Suprapubic skin (tissue), 4 donors: ENCODE measurements around the gene COPZ1. TPM values are rescaled to one million over a fixed set of nuclear protein-coding genes. Genes with fewer than 3 reads are reported as not detected.

ENCODE experiments used
- DNase-seq, 2 donors: peaks; one replicate each; pipeline ENCODE4 v3.0.0-alpha.2; 2019; ENCODE audit warnings: low spot score in 2 of 2
- H3K27ac ChIP-seq: fragments of 200-600 bp; sonication (generic); one replicate; pipeline ENCODE4 v1.5.1; 2019
- H3K27me3 ChIP-seq: fragments of 200-600 bp; sonication (generic); one replicate; pipeline ENCODE4 v1.5.1; 2019
- H3K36me3 ChIP-seq: fragments of 200-600 bp; sonication (generic); one replicate; pipeline ENCODE4 v1.5.1; 2019
- H3K4me1 ChIP-seq: fragments of 200-600 bp; sonication (generic); one replicate; pipeline ENCODE4 v1.5.1; 2019
- H3K4me3 ChIP-seq: fragments of 200-600 bp; sonication (generic); one replicate; pipeline ENCODE4 v1.5.1; 2019; ENCODE audit warnings: mild to moderate bottlenecking
- H3K9me3 ChIP-seq: fragments of 200-600 bp; sonication (generic); one replicate; pipeline ENCODE4 v1.5.1; 2019
- EP300 ChIP-seq: sonication (generic); formaldehyde crosslinking; IDR thresholded peaks from one replicate; pipeline ENCODE4 v1.6.1; 2017; ENCODE audit warnings: antibody characterized with exemption
- POLR2A ChIP-seq, 2 donors: fragments of 450-650 bp; IDR thresholded peaks; one replicate each; pipeline ENCODE4 v1.6.1; 2017; ENCODE audit warnings: antibody characterized with exemption in 2 of 2, mild to moderate bottlenecking in 2 of 2, moderate library complexity in 2 of 2
- POLR2AphosphoS5 ChIP-seq, 3 donors: sonication (generic); formaldehyde crosslinking; IDR thresholded peaks; one replicate each; pipeline ENCODE4 v1.6.1; 2017; ENCODE audit warnings: antibody characterized with exemption in 3 of 3
- WGBS: methylation state at CpG from one replicate; pipeline ENCODE4 v1.1.5; 2018; 5-methylcytosine and 5-hydroxymethylcytosine counted together
- total RNA-seq, 4 donors: library from RNA; depleted of rRNA; stranded (reverse); fragments of >200 nt; gene quantifications; one replicate each; pipeline ENCODE4 v1.1.0, GENCODE V29; 2016
- TF ChIP-seq, protein P1 (sequence below), 2 donors: fragments of 200-600 bp in 1 of 2; fragments of 450-650 bp in 1 of 2; sonication (generic) in 1 of 2; IDR thresholded peaks; one replicate each; pipeline ENCODE4 v1.5.1; 2016 to 2019; ENCODE audit warnings: antibody characterized with exemption in 2 of 2, mild to moderate bottlenecking in 1 of 2, moderate library complexity in 1 of 2

The COPZ1 gene
- total RNA-seq, 4 donors from 2014 or later, result 70.9 to 89.0 (median 77.6) TPM

DNA sequence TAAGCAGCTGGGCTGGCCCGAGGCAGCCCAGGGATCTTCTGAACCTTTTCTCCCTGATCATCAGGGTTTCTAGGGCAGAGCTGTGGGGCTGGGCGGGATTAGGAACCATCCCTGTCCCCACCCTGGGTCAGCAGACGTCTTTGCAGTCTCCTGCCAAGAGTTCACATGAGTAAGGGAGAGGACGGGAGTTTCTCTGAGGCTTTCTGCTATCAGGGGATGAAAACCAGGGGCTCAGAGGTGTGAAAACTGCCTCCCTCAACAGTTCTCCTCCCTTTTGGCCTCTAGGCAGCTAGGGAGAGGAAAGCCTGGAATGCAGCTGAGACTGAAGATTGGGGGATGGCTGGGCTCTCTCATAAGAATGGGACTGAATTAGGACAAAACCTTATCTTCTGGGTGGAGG is 51.7 kb downstream of the COPZ1 start:
- Histone ChIP-seq H3K36me3 (peaks cover 22% of the 10 kb centered on the region), H3K9me3 (no peaks in the 10 kb centered on the region), H3K27ac (peak overlapping the region; percentile 63), H3K4me1 (peaks cover 80% of the 10 kb centered on the region), H3K27me3 (no peaks in the 10 kb centered on the region), H3K4me3 (no peak overlapping the region)
- WGBS, result 36% methylated on average over 4 of the region's 4 CpGs
- TF ChIP-seq POLR2A (IDR thresholded peaks at IDR 0.05), result no peak
- no peak for TF ChIP-seq EP300
- TF ChIP-seq, protein P1, sequence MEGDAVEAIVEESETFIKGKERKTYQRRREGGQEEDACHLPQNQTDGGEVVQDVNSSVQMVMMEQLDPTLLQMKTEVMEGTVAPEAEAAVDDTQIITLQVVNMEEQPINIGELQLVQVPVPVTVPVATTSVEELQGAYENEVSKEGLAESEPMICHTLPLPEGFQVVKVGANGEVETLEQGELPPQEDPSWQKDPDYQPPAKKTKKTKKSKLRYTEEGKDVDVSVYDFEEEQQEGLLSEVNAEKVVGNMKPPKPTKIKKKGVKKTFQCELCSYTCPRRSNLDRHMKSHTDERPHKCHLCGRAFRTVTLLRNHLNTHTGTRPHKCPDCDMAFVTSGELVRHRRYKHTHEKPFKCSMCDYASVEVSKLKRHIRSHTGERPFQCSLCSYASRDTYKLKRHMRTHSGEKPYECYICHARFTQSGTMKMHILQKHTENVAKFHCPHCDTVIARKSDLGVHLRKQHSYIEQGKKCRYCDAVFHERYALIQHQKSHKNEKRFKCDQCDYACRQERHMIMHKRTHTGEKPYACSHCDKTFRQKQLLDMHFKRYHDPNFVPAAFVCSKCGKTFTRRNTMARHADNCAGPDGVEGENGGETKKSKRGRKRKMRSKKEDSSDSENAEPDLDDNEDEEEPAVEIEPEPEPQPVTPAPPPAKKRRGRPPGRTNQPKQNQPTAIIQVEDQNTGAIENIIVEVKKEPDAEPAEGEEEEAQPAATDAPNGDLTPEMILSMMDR (IDR thresholded peaks at IDR 0.05), result no peak
- no peak for TF ChIP-seq POLR2AphosphoS5 (IDR thresholded peaks at IDR 0.05)
- no peak for DNase-seq

DNA sequence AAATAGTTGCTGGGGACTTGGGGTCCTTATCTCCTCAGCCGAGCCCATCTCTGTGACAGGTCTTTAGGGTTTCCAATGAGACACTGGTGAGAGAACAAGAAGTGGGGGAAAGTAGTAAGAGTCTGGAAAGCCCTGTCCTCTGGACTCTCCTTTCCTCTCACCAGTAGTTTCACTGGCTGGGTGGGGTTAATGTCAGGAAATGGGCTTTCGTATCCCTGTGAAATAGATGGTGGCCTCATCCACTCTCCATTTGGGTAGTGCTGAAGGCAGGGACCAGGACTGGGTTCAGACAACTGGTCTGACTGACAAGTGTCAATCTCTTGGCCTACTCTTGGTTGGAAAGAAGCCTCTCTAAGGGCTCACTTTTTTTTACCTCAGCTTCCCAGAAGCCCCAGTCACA is 52.1 kb downstream of the COPZ1 start:
- Histone ChIP-seq H3K4me3 (no peak overlapping the region), H3K27ac (peak overlapping the region; percentile 63), H3K36me3 (peaks cover 18% of the 10 kb centered on the region), H3K9me3 (no peaks in the 10 kb centered on the region), H3K27me3 (no peaks in the 10 kb centered on the region), H3K4me1 (peaks cover 76% of the 10 kb centered on the region)
- WGBS, result 52% methylated on average over 2 of the region's 2 CpGs
- no peak for DNase-seq
- no peak for TF ChIP-seq EP300
- TF ChIP-seq POLR2AphosphoS5 (IDR thresholded peaks at IDR 0.05), result no peak
- no peak for TF ChIP-seq POLR2A (IDR thresholded peaks at IDR 0.05)
- TF ChIP-seq, protein P1 (IDR thresholded peaks at IDR 0.05), result no peak

DNA sequence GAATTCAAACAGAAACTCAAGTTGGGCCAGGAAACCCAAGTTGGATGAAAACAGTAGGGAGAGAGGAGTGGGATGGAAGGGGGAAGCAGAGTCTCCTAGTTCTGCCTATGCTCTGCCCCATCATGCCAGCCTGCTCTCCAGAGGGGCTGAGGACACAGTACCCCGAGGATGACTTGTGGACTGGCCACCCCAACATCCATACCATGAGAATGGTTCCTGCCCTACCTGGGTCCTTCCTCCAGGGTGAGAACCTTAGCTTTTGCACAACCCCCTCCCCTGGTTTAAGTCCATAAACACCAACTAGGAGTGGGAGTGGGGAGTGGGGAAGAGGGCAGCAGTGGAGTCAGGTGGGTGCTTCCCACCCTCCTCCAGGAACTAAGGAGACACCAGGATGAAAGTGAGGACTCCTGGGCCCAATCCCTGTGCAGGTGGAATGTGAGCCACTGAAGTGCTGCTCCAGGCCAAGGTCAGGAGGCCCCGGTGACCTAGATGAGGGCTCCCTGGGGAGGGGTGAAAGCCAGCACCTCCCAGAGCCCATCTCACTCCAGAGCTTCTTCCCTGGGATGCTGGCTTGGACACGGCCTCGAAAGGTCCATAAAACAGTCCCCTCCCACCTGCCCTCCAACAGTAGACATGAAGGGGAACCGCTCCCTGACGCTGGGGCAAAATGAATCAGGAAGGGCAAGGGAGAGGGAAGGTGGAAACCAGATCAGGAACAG is 53.0 kb downstream of the COPZ1 start:
- Histone ChIP-seq H3K27ac (peak overlapping the region; percentile 66), H3K9me3 (no peaks in the 10 kb centered on the region), H3K27me3 (no peaks in the 10 kb centered on the region), H3K36me3 (peaks cover 17% of the 10 kb centered on the region), H3K4me1 (peaks cover 77% of the 10 kb centered on the region), H3K4me3 (peak overlapping the region; percentile 45)
- WGBS, result 61% methylated on average over 6 of the region's 6 CpGs
- no peak for DNase-seq
- TF ChIP-seq EP300 (no peak), POLR2AphosphoS5 (IDR thresholded peaks at IDR 0.05) (no peak), POLR2A (IDR thresholded peaks at IDR 0.05) (no peak)
- TF ChIP-seq, protein P1 (IDR thresholded peaks at IDR 0.05), result no peak

DNA sequence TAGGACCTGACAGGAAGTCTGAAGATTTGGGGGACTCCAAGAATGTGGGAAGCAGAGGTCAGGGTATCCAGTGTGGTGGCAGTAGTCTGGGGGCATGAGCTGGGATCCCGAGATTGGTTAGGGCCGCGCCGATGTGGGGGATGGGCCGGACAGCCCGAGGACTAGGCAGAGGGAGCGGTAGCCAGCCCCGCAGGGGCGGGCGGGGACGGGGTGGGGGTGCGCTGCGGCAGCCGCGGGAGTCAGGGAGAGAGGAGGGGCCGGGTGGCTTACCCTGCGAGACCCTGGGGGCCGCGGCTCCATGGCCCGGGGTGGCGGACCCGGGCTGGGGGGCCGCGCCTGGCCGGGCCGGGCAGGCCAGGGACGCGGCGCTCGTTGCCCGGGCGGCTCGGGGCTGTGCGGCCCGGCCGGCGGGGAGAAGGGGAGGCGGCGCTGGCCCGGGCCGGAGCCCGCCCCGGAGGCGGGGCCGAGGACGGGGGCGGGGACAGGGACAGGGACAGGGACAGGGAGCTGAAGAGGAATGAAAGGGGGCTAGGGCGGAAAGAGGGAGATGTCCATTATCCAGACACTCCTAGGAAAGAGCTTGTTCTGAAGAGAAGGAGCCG is 54.0 kb downstream of the COPZ1 start:
- peak overlapping the region; percentile 45 for H3K4me3 ChIP-seq
- DNase-seq, result no peak
- peaks cover 76% of the 10 kb centered on the region for H3K4me1 ChIP-seq
- TF ChIP-seq EP300, result no peak
- no peak for TF ChIP-seq POLR2AphosphoS5 (IDR thresholded peaks at IDR 0.05)
- TF ChIP-seq, protein P1 (IDR thresholded peaks at IDR 0.05), result no peak
- peak in 1 of 2 donors; percentile 31 for TF ChIP-seq POLR2A (IDR thresholded peaks at IDR 0.05)
- peak overlapping the region; percentile 66 for H3K27ac ChIP-seq
- no peaks in the 10 kb centered on the region for H3K9me3 ChIP-seq
- WGBS, result 15% methylated on average over 7 of the region's 49 CpGs
- H3K36me3 ChIP-seq, result peaks cover 9% of the 10 kb centered on the region
- H3K27me3 ChIP-seq, result no peaks in the 10 kb centered on the region

DNA sequence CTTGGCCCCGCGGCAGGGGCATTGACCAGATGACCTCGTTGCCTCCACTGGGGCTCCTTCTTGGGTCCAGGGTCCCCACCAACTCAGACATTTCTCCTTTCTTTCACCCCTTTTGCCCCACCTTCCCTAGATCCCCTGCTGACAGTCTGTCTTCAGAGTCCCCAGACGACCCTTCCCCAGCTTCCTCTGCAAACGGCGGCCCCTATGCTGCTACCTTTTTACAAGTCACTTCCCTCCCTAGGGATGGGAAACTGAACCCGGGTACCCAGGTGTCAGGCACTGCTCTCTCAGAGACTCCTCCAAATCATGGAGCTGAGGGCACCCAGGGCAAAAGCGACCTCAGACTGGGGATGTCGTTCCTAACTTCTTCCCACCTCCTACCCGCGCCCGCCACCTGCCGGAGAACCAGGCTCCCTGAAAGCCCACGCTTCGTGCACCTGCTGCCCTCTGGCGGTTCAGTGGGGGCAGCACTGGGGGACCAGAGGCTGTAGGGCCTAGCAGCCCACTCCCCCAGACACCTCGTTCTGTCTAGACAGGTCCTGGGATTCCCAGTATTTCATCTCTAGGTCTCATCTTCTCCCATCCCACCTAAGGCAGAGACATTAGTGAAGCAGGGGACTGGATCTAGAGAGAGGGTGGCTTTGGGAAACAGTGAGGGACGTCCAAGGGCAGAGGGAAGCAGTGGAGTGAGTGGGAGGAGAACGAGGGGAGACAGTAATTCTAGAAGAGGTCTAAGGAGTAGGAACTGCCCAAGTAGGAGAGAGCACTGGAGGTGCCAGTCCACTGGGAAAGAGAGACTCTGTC is 54.7 kb downstream of the COPZ1 start:
- Histone ChIP-seq H3K9me3 (no peaks in the 10 kb centered on the region), H3K4me1 (peaks cover 73% of the 10 kb centered on the region), H3K27ac (peak overlapping the region; percentile 66), H3K4me3 (peak overlapping the region; percentile 45), H3K36me3 (peaks cover 9% of the 10 kb centered on the region), H3K27me3 (no peaks in the 10 kb centered on the region)
- WGBS, result 22% methylated on average over 12 of the region's 19 CpGs
- TF ChIP-seq, protein P1 (IDR thresholded peaks at IDR 0.05), result peak; percentile 99 to 100
- TF ChIP-seq POLR2AphosphoS5 (IDR thresholded peaks at IDR 0.05), result peak in 2 of 3 donors; percentile 26 to 58
- no peak for TF ChIP-seq EP300
- peak; percentile 95 to 96 for DNase-seq
